DMS53 (cell line): ENCODE measurements around the gene WNT3.
A peak's percentile ranks its signal among the peaks of the same experiment; 100 is the strongest.
"Not testable (repeated sequence)": the region's sequence is repeated elsewhere in the genome, so short reads cannot be mapped to it uniquely, and the experiment has no call there.

ENCODE experiments used
- DNase-seq: peaks from one replicate; lab custom pipeline; 2025; lab: John Stamatoyannopoulos, UW

The WNT3 gene, protein sequence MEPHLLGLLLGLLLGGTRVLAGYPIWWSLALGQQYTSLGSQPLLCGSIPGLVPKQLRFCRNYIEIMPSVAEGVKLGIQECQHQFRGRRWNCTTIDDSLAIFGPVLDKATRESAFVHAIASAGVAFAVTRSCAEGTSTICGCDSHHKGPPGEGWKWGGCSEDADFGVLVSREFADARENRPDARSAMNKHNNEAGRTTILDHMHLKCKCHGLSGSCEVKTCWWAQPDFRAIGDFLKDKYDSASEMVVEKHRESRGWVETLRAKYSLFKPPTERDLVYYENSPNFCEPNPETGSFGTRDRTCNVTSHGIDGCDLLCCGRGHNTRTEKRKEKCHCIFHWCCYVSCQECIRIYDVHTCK

DNA sequence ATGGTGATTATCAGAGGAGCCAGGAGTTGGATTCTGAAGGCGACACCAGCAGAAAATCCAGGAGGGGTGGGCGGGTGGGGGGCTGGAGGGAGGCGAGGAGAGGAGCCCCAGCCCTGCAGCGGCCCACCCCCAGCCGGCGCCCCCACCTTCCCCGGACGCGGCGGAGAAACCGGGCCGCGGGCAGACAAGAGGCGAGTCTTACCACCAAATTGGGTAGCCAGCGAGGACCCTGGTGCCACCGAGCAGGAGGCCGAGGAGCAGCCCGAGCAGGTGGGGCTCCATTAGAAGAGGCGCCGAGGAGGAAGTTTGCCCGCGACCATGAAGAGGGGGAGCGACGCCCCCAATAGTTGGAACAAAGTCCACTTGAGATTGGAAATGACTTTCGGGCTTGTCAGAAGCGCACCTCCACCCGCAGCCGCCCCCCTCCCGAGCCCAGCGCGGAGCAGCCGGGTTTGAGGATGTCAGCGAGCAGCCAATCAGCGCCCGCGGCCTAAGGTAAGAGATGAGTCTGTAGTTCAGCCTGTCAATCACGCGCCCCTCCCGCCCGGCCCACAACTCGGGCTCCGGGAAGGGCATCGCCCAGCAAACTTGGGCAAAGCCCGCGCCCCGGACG lies at the start of gene WNT3:
Gene WNT3 (minus strand): TSS at position 377 of the 613 bp plus-strand sequence. CDS start 95 bp downstream, at position 282.
- DNase-seq: peak; percentile 84

DNA sequence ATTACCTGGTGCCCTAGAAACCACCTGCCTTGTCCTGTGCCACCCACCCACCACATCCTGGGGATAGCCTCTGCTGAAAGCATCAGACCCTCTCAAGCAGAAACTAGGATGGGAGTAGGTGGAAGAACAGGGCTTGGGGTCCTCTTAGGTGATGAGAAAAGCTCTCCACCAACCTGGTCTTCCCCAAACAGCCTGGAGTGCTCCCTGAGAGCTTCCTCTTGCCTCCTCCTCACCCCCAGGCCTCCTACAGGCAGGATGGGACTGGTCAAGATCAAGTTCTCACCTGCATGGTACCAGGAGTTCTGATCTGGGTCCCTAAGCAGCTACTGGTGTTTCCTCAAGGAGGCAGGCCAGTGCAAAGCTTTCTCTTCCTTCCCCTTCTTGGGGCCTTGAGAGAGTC lies 48.3 kb upstream of the WNT3 start:
- no peak for DNase-seq

DNA sequence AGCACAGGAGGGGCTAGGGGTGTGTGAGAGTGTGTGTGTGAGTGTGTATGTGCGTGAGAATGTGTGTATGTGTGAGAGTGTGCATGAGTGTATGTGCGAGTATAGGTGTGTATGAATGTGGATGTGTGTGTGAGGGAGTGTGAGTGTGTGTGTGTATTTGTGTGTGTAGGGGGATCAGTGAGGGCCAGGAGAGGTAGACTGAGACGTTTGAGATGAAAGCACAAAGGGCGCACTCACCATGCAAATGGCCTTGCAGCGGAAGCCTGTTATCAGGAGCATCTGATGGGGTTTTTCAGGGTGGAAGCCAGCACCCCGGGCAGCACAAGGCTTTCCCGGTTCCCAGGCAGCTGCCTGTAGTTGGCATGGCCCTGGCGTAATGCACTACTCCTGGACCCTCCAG lies 47.8 kb upstream of the WNT3 start:
- DNase-seq: no peak

DNA sequence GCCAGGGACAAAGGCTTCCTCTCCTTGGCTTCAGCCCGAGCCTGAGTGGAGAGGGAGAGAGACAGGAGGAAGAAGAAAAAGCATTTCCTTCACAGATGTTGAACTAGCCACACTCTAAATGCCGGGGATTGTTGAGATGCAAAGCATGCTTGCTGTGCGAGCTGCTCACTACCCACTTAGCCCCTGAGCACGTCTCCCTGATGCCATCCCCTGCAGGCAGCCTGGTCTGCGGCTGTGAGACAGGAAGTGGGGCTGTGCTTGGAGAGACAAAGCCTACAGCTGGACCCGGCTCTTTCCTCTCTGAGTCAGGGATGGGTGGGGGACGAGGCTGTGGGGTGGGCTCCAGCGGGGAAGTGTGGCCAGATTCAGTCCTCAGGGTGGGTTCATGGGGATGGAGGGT lies 46.6 kb upstream of the WNT3 start:
- DNase-seq: no peak

DNA sequence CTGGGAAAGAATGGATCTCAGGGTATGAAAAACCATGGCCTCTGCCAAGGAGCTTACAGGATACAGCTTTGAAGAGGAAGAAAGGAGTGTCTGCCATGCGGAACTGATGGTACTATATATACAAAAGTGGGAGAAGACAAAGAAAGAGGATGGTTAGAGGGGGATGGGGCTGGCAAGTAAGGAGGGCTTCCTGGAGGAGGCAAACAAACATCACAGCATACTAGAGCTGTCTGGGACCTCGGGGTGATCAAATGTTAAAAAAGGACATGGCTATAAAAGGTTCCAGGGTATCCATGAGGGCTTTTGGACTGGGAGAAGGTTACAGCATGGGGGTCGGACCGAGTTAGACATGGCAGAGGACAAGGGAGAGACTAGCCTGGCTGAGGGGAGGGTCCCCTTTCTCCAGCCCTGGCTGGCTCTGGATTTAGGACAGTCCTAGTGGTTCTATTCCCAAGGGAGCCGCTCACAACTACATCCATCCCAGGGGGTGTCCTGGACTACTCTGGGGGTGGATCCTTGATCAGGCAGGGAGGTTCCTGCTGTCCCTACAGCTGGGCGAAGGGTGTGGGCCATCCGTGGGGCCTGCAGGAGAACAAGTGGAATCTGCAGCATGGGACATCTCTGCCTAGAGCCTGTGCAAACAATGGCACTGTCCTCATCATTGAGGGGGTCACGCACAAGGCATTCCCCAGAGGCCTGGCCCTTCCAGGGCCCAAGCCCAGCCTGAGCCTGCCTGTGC lies 45.1 kb upstream of the WNT3 start:
- no peak for DNase-seq

DNA sequence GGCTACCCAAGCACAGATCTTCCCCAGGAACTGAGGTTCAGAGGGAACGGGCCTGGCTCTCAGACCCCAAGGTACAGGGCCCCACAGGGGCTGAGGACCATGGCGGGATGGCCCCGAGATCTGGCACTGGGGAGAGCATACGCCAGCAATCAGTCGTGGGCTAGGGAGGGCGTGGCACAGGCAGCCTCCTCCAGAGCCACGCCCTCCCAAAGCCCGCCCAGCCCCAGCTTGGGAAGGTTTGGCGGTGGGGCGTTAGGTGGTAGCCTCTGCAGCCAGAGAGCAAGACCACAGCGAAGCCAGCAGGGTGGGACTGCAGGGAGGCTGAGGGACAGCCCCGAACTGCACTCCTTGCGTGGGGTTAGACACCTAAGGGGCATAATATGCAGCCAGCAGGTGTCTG lies 44.5 kb upstream of the WNT3 start:
- DNase-seq: no peak

DNA sequence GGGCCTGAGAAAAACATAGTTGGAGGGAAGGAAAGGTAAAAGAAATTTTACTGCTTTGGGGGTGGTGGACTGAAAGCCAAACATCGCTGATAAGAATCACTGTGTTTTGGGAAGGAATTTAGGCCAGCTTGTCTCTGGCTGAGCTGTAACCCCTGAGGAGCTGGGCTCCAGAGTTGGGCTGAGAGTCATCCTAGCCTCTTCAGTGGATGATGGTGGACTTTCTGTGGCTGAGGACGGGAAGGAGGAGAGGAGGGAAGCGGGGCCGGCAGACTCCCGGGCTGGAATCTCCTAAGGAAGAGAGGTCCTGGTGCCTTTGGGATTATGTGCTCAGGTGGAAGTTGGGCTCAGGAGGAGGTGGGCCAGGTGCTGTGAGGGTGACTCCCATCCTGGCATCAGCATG lies 41.5 kb upstream of the WNT3 start:
- DNase-seq: no peak

DNA sequence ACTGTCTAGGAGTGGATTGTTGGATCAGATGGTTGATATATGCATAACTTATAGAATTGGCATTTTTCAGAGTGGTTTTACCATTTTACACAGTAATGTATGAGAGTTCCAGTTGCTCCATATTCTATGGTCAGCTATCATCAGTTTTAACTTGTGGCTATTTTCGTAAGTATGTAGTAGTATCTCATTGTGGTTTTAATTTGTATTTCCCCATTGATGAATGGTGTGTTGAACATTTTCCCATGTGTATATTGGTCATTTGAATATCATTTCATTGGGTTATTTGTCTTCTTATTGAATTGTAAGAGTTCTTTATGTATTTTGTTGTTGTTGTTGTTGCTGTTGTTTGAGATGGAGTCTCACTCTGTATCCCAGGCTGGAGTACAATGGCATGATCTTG lies 39.1 kb upstream of the WNT3 start:
- no peak for DNase-seq

DNA sequence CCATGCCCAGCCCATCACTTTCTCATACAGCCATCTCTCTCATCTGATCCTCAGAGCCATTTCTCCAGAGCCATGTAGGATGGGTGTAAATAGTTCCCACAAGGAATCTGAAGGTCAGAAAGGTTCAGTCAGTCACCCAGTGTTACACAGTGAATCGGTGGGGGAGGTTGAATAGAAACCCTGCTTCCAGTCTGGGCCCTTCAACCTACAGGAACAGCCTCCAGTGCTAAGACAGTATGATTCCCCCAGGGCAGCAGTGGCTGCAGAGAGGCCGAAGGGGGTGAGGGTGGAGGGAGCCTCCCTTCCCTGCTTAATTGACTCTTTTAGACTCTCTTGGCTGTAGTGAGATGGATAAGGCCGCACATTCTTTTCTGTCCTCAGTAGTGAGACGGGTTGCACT lies 36.5 kb upstream of the WNT3 start:
- no peak for DNase-seq

DNA sequence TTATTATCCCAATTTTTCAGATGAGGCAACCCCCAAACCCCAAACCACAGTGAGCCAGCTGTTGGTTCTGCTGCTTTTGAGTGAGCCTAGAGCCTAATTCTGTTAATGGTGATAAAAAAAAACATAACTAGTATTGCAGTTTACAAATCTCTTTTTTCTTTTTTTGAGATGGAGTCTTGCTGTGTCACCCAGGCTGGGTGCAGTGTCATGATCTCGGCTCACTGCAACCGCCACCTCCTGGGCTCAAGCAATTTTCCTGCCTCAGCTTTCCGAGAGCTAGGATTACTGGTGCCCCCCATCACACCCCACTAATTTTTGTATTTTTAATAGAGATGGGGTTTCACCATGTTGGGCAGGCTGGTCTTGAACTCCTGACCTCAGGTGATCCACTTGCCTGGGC lies 36.0 kb upstream of the WNT3 start:
- DNase-seq: no peak

DNA sequence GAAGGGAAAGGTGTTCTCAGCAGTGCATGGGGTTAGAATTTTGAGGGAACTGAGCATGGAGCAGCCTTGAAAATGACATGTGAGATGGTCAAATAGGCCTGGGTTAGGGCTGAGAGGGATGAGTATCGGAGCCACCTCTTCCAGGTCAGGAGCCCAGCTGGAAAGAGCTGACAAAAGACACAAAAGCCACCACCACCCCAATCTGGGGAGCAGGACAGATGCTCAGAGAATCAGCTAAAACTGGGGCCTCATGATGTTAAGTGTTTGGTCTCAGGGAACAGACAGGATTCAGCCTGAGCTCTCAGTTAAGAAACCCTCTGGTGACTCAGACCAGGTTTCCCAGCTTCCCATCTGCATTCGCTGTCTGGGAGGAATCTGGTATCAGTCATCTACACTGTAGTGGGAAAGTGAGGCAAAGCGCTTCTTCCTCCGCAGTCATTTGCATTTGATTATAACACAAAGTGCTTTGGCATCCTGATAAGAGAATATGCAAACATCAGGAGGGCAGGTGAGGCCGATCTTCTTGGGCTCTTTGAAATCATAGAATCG lies 35.5 kb upstream of the WNT3 start:
- DNase-seq: no peak

DNA sequence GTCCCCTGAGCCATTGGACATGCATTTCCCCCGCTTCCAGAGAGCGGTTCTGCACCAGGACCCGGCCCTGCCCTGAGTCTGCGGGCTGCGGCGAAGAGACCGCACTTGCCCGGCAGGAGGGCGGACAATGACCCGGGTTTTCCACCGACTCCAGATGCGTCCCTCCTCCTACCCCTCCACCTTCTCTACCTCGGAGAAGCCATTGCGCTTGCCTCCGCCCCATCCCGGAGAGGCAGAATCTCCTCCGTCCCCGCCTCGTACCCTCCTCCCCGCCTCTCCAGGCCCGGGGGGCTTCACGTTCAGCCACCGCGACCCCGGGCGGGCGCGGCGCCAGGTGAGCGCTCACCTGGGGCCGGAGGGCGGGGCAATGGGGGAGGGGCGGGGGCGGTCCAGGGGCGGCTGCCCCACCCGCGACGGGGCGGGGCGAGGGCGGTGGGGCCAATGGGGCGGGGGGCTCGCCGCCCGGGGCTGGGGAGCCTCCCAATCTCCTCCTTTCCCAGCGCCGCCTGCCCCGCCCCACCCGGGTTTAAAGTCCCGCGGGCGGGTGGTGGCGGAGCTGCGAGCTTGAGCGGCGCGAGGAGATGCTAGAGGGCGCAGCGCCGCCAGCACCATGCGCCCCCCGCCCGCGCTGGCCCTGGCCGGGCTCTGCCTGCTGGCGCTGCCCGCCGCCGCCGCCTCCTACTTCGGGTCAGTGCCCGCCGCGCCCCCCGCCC lies 32.7 kb upstream of the WNT3 start, which contains the start of gene WNT9B:
Gene WNT9B (plus strand): TSS at position 555 of the 713 bp plus-strand sequence. CDS start 56 bp downstream, at position 611.
- peak; percentile 94 for DNase-seq

DNA sequence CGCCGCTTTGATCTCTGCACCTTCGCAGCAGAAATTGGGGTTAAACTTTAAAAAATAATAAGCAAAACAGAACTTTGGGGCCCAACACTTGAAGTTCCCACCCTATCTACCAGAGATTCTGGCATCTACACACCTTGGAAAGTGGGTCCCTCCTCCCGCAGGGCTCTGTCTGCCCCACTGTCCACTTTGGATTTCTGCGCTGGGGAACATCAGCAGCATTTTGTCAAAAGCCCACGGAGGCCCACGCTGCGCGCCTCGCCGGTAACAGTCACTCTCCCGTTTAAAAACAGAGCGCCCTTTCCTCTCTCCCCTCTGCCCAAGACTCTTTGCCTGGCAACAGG lies 32.2 kb upstream of the WNT3 start:
- DNase-seq: no peak

DNA sequence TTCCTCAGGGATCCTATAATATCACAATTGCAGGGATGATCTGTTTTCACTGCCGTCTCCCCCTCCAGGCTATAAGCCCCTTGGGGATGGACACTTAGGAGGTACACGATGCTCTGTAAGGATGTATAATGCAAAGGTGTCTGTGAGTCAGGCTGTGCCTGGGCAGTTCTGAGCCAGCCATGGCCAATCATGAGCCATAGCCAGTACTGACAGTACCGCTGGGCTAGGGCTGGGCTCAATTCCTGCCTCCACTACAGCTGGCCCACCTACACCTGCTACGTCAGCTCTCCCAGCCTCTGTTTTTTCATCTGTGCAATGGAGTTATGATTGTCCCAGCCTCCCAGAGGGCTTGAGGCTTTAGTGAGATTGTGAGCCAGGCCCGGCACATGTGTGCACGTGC lies 30.0 kb upstream of the WNT3 start:
- DNase-seq: no peak

DNA sequence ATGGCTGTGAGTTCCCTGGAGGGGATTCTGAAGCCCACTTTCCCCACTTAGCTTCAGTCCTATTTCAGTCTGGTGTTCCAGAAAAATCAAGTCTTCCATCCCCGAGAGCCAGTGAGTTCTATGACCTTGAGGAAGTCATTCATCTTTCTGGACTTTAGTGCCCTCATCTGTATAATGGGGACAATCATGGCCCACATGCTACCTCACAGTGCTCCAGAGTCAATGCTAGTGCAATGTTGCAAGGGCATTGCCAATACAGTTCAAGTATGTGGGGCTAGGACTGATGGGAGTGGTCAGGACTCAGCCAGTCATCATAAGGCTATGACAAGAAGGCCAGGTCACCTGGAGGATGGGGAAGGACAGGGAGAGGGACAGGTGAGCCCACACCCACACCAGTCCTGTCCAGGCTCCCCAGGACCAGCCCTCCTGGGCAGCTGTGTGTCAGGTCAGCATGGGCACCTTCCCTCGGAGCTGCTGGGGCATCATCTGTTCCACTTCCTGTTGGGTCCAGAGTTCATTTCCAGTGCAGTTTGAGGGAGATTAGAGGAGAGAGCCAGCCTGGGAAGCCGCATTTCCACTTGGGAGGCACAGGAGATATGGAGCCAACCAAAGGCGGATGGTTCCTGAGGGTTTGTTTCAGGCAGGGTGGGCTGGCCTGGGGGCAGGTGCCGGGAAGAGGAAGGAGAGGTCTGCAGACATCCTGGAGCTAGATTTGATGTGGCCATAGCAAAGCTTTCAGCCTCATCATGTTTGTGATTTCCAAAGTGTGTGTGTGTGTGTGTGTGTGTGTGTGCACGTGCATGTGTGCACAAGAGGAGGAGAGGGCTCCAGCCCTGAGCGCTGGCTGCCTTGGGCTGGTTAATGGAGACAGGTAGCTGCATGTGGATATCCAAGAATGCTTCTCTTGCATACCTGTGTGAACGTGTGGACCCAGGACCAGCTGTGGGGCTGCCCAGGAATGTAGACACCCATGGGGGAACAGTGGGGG lies 29.0 kb upstream of the WNT3 start:
- DNase-seq: peak; percentile 52

DNA sequence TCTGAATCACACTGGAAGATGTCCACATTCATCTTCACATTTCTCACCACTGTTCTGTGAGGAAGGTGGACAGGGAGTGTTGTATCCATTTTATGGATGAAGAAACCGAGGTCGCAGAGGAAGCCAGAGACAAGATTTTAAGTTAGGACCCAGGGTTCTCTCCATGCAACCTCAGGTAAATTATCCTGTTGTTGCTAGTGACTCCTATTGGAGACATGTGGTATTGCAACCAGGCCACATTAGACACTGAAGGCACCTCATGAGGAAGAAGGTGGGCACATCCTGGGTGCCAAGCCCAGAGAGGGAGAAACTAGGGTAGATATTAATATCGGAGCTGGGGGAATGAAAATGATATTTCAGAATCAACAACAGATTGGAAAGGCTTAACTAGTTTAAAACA lies 24.3 kb upstream of the WNT3 start:
- DNase-seq: peak; percentile 60

DNA sequence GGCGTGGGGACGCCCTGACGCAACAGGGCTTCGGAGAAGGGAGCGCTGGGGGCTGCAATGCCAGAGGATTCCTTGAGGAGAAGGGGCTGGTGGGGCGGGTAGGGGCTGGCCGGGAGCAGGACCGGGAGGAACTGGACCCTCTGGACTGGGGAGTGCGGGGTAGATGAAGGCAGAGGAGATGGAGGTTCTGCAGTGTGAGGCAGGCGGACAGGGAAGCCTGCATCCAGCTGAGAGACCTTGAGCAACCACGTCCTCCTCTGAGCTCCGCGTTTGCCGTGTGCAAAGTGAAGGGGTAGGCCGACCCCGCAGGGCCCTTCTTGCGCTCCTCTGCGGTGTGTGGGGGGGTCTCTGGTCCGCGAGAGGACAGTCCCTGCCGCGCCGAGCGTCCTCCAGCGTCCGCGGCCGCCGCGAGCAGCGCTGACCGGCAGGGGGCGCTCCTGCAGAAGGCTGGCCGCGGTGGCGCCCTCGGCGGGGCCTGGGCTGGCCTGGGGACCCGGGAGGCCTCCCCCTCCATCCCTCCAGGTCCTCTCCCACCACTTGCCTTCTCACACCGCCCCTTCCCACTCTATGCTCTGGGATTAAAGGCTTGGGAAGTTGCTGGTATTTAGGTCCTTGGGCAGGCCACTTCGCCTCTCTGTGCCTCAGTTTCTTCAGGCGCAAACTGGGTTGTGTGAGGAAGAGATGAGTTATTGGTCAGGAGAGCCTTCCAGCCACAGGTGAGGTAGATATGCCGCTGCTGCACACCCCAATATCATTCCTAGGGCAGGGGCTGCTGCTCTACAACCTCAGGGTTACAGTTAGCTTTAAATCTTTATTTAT lies 23.3 kb upstream of the WNT3 start:
- peak; percentile 70 for DNase-seq

DNA sequence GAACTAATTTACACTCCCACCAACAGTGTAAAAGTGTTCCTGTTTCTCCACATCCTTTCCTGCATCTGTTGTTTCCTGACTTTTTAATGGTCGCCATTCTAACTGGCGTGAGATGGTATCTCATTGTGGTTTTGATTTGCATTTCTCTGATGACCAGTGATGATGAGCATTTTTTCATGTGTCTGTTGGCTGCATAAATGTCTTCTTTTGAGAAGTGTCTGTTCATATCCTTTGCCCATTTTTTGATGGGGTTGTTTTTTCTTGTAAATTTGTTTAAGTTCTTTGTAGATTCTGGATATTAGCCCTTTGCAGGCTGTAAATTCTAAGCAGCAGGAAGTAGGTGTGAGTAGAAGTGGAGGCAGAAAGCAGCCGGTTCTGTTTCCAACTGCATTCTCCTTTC lies 22.1 kb upstream of the WNT3 start:
- not testable (repeated sequence) for DNase-seq

DNA sequence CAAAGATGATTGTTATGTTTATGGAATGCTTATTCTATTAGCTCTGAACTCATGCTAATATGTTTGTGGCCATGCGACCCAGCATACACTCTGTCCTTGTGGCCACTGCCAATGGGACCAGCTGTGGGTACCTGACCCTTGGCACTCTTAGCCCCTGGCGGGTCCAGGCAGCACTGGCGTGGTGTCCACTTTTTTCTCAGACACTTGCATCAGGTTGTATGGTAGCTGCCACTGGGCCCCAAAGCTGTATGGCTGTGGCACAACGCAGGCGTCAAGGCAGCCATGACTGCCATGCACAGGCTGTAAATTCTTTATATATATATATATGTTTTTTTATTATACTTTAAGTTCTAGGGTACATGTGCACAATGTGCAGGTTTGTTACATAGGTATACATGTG lies 20.7 kb upstream of the WNT3 start:
- no peak for DNase-seq

DNA sequence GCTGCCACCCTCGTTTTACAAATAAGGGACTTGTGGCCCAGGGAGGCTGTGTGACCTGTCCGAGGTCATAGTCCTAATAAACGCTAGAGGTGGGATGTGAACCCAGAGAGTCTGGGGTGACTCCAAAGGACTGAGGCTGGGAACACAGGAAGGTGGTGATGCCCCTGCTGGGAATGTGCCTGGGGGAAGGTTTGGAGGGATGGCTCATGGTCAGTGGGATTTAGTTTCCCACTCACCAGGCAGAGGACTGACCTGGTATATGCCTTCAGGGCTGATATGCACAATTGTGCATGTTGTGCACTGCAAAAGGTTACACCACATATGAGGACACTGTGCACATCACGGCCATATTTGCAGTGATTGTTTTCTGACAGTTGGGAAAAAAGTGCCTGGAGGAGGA lies 19.0 kb upstream of the WNT3 start:
- no peak for DNase-seq
